NCI-H187 (cell line): ENCODE data around the gene ELF3.
A peak's percentile ranks its signal among the peaks of the same experiment; 100 is the strongest.
"Not testable (repeated sequence)": the region's sequence is repeated elsewhere in the genome, so short reads cannot be mapped to it uniquely, and the experiment has no call there.

Source experiments
- DNase-seq, 2 experiments: peaks; one replicate each; lab custom pipeline; 2025; lab: John Stamatoyannopoulos, UW

Gene ELF3

DNA sequence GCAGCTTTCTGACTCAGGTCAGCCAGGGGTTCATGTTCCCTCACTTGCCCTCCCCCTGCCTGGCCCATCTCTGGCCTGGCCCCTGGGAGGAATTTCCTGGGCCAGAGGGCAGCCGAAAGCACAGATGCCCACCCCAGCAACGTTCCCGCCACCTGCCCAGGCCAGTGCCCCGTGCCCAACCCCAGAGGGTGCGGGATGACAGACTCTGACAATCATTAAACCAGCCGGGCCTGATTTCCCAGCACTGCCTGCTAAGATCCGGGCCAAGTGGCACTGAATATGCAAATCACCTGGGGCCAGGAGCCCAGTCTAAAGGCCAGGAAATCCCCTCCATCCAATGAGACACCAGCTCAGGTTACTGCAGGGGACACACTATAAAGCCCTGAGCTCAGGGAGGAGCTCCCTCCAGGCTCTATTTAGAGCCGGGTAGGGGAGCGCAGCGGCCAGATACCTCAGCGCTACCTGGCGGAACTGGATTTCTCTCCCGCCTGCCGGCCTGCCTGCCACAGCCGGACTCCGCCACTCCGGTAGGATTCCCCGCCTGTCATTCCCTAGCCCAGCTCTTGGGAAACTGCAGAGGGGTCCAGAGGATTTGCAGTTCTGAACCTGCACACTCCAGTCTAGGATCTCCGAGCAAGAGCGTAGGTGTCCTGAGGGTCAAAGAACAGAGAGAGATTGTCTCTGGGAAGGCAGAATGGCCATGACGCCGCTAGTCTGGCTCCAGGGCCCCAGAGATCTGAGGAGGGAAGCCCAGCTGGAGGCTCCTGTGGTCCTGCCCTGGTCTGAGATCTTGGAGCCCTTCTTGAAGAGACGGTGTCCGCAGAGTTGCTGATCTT, at the start of gene ELF3:
Gene ELF3, plus strand, starts transcription at position 408 of the 836 bp plus-strand sequence. CDS start 550 bp downstream, outside the sequence.
- DNase-seq: peak; percentile 97 to 98

GRCh38 chr1:201962382-201962781, 48.0 kb upstream of the ELF3 start:
- not testable (repeated sequence) for DNase-seq

DNA sequence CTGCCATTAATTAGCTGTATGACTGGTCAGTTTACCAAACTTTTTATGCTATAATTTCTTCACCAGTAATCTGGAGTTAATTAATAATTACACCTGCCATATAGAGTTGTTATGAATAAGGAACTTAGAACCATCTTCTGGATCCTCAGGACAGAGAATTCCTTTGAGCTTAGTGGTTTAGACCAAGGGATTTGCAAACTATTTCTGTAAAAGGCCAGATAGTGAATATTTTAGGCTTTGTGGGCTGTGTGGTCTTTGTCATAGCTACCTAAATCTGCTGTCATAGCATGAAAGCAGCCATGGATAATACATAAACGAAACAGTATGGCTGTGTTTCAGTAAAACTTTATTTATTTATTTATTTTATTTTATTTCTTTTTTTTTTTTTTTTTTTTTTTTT, 46.1 kb upstream of the ELF3 start:
- DNase-seq: no peak

- no peak for DNase-seq
These were observed 44.2 kb upstream of the ELF3 start for GRCh38 chr1:201966171-201966570.

- no peak for DNase-seq
These were observed 42.0 kb upstream of the ELF3 start for GRCh38 chr1:201968202-201968925.

DNA sequence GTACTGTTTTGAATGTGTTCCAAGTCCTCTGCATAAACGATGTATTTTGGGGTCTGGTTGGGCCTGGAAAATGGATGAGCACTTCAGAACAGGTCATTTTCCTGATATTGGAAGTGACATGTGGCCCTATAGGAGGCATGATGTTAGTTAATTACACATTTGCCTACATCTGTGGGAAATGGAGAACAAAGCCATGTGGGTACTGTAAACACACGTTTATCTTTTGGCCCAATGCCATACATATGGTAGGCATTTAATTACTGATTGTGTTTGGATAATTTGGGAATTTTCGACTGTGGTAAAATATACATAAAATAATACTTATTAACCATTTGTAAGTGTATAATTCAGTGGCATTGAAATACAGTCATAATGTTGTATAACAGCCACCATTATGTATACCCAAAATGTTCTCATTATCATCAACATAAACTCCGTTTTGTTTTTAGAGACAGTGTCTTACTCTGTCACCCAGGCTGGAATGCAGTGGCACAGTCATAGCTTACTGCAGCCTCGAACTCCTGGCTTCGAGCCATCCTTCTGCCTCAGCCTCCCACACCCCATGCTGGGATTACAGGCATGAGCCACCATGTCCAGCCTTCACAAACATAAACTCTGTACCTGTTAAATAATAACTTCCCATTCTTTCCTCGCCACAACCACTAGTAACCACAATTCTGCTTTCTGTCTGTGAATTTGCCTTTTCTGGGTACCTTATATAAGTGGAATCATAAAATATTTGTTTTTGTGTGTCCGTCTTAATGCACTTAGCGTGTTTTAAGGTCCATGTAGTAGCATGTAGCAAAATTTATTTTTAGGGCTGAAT, 39.8 kb upstream of the ELF3 start:
- DNase-seq: no peak

DNA sequence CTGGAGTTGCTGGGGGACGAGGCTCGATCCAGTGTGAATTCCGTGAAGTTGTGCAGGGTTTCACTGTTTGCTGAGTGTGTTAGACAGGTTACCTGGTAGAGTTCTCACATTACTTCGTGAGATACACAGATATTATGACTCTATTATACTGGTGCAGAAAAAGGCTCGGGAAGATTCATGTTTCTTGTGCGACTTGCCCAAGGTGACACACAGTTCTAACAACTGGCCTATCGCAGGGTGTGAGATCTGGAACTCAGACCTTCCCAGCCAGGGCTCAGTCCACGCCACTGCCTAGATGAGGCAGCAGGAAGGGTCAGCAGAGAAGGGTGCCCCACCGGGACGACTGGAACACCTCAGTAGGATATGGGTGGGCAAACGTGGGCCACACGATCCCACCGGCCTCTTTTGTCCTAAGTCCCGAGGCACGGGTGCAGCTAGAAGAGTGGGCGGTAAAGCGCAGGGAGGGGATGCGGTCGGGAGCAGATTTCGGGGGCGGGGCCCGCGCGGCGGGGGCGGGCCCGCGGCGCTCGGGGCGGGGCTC, 28.2 kb upstream of the ELF3 start:
- DNase-seq: no peak

- peak; percentile 70 to 75 for DNase-seq
These were observed 27.6 kb upstream of the ELF3 start, which contains the start of gene RNPEP for GRCh38 chr1:201982623-201983379. Gene RNPEP (plus strand): TSS chr1:201982648. CDS start chr1:201982667, 19 bp downstream.

- DNase-seq: no peak
These were observed 27.0 kb upstream of the ELF3 start for GRCh38 chr1:201983380-201983805.

DNA sequence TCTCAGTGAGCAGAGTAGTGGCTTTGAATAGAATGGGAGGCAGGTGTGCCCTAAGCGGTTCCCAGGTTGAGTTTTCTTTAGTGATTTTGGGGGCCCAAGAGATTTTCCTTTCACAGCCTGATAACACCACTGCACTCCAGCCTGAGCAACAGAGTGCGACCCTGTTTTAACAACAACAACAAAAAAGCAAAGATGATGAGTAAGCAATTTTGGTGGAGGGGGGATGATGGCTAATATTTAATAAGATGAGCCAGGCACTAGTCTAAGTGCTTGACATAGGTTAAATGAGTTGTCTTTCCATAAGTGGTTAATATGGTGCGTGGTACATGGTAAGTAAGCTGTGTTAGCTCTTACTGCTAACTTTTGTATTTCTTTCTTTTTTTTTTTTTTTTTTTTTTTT, 25.9 kb upstream of the ELF3 start:
- no peak for DNase-seq

DNA sequence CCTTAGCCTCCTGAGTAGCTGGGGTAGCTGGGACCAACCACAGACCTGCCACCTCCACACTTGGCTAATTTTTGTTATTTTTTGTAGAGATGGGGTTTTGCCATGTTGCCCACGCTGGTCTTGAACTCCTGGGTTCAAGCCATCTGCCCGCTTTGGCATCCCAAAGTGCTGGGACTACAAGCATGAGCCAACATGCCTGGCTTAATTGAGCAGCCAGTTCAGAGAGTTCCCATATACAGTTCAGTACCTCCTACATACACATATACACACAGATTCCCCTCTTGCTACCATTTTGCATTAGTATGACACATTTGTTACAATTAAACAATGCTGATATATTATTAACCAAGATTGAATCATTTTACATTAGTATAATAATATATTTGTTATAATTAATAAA, 25.0 kb upstream of the ELF3 start:
- DNase-seq: no peak

- no peak for DNase-seq
These were observed 21.8 kb upstream of the ELF3 start for GRCh38 chr1:201988601-201989000.

DNA sequence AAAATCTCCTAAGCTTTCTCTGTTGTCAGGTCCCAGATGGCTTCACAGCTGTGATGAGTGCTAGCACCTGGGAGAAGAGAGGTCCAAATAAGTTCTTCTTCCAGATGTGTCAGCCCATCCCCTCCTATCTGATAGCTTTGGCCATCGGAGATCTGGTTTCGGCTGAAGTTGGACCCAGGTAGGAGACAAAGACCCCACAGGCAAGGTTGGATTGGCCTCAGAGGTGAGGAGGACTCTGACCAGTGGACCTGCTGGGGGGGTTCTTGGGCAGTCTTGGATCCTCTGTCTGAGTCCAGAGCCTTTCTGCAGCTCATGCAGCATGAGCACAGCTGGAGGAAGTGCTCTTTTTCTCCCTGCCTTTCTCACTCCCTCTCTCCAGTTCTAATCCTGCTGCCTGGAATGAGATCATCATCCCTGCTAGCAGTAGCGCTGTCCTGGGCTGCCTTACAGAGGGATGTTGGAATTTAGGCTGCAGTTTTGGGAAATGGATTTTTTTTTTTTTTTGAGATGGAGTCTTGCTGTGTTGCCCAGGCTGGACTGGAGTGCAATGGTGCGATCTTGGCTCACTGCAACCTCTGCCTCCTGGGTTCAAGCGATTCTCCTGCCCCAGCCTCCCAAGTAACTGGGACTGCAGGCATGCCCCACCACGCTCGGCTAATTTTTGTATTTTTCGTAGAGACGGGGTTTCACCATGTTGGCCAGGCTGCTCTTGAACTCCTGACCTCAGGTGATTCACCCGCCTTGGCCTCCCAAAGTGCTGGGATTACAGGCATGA, 20.8 kb upstream of the ELF3 start:
- DNase-seq: no peak

DNA sequence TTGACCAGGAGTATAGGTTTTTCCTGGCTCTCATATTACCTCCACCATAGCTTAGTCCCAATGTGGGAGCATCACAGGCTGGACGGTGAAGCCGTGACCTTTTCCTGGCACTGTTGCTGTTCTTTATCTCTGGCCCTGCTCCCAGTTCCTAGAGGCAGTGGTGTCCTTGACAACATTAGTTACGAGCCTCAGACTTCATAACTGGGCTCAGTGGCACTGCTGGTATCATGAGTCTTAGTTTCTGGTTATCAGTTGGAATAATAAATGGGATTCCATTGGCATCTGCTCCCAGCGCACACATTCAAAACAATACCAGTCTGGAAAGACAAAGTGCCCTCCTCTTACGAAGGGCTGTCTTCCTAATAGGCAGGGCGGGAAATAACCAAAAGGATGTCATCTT, 20.0 kb upstream of the ELF3 start:
- DNase-seq: no peak

DNA sequence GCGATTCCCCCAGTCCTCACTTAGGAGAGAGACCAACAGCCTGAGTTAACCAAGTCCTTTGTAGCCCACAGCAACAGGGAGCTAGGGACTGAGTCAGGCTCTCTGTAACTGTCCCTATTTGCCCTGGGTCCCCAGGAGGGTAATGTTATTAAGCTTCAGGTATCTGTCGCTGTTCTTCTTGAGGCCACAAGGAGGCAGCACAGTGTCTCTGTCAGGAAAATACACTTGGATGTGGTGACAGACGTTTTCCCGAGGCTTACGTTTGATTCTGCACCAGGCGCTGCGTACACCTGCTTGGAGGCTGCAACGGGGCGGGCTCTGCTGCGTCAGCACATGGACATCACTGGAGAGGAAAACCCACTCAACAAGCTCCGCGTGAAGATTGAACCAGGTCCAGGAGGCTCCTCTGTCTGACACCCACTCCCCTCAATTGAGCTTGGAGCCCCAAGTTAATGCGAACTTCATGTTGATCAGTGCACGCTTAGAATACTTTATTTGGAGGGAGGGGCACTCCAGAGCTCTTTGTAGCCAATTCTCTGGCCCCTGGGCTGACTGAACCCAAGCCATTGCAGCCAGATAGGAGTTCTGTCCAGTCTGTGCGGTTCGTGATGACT, 10.7 kb upstream of the ELF3 start:
- DNase-seq: peak in 1 of 2 experiments; percentile 83

GRCh38 chr1:202002507-202002906, 7.9 kb upstream of the ELF3 start:
- no peak for DNase-seq

DNA sequence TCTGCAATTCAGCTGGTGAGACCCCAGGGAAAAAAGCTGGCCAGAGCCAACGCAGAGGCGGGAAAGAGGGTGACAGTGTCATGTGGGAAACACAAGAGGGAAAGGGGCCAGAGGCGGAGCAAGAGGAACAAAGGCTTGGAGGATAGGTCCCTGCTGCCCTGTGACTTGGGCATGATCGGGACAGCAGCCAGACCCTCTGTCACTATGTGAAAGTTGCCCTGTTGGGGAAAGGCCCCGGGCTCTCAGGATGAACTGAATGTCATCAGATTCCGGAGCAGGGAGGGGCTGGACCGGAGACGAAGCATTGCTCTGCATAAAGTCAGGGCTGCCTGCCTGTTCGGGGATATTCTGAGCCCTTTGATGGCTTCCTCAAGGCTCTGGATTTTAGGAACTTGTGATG, 5.7 kb upstream of the ELF3 start:
- no peak for DNase-seq

DNA sequence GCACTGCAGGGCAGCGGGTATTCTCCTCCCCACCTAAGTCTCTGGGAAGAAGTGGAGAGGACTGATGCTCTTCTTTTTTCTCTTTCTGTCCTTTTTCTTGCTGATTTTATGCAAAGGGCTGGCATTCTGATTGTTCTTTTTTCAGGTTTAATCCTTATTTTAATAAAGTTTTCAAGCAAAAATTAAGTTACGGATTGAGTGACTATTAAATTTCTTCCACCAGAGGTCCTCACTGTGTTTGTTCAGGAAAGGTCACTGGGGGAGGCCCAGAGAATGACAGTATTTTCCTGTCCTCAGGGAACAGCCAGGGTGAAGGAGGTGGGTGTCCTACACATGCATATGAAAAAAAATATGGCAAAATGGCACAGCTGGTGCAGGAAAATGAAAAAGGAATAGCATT, 4.4 kb upstream of the ELF3 start:
- DNase-seq: no peak

DNA sequence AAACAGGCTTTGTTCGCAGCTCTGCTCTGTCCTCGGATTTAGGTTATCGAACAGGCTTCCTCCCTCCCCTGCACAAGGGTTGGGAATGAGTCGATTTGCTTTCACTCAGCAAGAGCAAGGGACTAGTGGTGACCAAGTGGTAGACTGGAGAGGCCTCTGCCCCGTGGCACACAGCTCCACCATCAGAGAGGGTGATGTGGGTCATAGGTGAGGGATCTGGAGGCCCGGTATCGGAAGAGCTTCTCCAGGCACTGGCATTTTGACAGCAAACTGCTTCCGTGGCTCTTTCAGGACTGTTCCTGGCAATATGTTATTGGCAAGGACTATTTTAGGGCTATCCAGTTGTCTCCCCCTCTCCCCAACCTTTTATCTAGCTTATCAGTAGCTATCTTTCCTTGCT, 3.1 kb upstream of the ELF3 start:
- DNase-seq: no peak
